Stimulated activated CD4-positive, alpha-beta T cell treated with anti-CD3 and anti-CD28 coated beads, Interleukin-2, amount 100 ng/mL, for 48 hours (primary cell): ENCODE data around the gene ATP5F1D.
A peak's percentile ranks its signal among the peaks of the same experiment; 100 is the strongest.
"Not testable (repeated sequence)": the region's sequence is repeated elsewhere in the genome, so short reads cannot be mapped to it uniquely, and the experiment has no call there.

Experiments
- DNase-seq, 2 donors: peaks; one replicate each; pipeline ENCODE4 v3.0.0-alpha.2; 2020

ATP5F1D gene

DNA sequence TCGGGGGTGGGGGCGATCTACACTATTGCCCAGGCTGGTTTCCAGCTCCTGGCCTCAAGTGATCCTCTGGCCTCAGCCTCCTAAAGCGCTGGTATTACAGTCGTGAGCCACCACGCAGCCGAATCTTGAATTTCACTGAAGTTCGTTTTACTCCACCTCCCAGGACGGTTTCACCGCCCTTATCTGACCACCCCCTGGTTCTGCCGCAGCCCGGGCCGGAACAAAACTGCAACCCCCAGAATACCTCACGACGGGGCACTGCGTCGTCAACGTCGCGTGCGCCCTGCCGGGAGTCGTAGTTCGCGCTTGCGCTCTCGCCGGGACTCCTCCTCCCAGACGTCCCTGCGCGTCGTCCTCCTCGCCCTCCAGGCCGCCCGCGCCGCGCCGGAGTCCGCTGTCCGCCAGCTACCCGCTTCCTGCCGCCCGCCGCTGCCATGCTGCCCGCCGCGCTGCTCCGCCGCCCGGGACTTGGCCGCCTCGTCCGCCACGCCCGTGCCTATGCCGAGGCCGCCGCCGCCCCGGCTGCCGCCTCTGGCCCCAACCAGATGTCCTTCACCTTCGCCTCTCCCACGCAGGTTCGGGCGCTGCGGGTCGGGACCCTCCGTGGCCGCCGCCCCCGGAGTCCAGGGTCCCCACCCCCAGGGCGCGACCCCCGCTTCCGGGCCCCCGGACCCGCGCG lies at the start of gene ATP5F1D:
TSS of gene ATP5F1D (plus strand) at position 335 of the 679 bp plus-strand sequence. CDS start at position 435, 100 bp downstream.
- peak; percentile 87 to 98 for DNase-seq

GRCh38 chr19:1199531-1199930 lies 42.0 kb upstream of the ATP5F1D start:
- no peak for DNase-seq

GRCh38 chr19:1200614-1201013 lies 40.9 kb upstream of the ATP5F1D start:
- DNase-seq, result not testable (repeated sequence)

DNA sequence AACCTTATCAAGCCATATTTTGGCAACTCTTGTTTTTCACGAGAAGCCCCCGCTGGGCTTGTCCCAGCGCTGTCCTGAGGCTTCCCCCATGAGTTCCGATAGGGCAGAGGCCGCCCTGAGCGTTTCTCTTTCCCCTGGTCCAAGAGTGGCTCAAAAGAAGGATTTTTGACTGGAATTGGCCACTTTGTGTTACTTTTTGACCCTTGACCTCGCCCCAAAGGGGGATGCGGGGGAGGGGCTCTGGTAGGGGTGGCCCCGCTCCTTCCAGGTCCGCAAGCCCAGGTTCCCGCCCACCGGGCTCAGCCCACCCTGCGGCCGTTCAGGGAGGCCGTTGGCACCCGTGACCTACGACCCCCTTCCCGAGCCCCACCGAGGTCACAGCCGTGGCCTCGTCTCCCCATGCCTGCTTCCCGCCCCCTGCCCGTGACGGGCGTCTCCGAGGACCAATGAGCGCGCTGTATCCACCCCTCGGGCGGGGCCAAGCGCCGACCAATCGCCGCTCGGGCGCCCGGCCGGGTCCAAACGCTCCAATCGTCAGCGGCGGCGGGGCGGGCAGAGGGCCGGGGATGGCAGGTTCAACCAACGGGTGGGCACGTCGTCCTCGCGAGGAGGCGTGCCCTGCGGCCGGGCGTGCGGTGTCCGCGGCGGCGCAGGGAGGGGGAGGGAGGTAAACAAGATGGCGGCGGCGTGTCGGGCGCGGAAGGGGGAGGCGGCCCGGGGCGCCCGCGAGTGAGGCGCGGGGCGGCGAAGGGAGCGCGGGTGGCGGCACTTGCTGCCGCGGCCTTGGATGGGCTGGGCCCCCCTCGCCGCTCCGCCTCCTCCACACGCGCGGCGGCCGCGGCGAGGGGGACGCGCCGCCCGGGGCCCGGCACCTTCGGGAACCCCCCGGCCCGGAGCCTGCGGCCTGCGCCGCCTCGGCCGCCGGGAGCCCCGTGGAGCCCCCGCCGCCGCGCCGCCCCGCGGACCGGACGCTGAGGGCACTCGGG lies 36.1 kb upstream of the ATP5F1D start, which contains the start of gene STK11:
TSS of gene STK11 (plus strand) at position 665 of the 986 bp plus-strand sequence. CDS start 1,136 bp downstream, outside the sequence.
- peak; percentile 100 for DNase-seq

DNA sequence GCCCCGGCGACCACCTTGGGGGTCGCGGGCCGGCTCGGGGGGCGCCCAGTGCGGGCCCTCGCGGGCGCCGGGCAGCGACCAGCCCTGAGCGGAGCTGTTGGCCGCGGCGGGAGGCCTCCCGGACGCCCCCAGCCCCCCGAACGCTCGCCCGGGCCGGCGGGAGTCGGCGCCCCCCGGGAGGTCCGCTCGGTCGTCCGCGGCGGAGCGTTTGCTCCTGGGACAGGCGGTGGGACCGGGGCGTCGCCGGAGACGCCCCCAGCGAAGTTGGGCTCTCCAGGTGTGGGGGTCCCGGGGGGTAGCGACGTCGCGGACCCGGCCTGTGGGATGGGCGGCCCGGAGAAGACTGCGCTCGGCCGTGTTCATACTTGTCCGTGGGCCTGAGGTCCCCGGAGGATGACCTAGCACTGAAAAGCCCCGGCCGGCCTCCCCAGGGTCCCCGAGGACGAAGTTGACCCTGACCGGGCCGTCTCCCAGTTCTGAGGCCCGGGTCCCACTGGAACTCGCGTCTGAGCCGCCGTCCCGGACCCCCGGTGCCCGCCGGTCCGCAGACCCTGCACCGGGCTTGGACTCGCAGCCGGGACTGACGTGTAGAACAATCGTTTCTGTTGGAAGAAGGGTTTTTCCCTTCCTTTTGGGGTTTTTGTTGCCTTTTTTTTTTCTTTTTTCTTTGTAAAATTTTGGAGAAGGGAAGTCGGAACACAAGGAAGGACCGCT lies 35.2 kb upstream of the ATP5F1D start:
- DNase-seq, result no peak

DNA sequence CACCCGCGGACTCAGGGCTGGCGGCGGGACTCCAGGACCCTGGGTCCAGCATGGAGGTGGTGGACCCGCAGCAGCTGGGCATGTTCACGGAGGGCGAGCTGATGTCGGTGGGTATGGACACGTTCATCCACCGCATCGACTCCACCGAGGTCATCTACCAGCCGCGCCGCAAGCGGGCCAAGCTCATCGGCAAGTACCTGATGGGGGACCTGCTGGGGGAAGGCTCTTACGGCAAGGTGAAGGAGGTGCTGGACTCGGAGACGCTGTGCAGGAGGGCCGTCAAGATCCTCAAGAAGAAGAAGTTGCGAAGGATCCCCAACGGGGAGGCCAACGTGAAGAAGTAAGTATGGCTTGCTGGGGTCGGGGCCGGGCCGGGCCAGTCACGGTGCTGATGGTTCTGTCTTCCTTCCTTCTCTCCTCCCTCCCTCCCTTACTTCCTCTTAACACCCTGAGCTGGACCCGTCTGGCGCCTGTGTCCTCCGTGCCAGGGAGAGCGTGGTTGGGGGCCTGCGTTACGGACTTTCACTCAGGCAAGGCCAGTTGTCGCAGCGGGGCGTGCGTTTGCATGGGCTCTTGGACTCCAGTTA lies 34.6 kb upstream of the ATP5F1D start:
- peak in 1 of 2 donors; percentile 21 for DNase-seq

DNA sequence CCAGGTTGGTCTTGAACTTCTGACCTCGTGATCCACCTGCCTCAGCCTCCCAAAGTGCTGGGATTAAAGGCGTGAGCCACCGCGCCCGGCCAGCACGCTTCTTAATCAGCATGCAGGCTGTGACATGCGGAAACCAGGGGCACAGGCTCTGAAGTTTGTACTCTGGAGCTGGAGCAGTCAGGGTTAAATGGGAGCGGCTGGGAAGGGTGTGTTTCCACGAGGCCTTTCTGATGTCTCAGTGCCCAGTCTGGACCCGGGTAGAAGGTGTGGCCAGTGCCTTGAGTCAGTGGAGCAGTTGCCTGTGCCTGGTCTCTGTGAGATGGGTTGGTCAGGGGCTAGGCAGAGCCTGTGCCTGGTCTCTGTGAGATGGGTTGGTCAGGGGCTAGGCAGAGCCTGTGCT lies 32.7 kb upstream of the ATP5F1D start:
- not testable (repeated sequence) for DNase-seq

DNA sequence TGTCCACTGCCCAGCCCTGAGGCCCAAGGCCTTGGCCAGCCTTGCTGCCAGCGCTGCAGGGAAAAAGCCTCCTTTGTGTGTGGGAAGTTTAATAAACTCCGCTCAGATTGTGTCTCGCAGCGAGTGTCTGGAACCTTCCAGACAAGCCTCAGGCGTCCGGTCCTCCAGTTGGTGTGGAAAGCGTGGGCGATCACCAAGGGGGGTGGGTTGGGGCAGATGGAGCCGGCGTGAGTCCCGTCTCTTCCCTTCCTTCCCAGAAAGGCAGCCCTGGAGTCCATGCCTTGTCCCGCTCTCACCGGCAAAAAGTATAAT lies 31.4 kb upstream of the ATP5F1D start:
- no peak for DNase-seq

- no peak for DNase-seq
Measured at GRCh38 chr19:1211494-1212234, 29.9 kb upstream of the ATP5F1D start.

GRCh38 chr19:1213391-1214286 lies 27.9 kb upstream of the ATP5F1D start:
- no peak for DNase-seq

- no peak for DNase-seq
Measured at GRCh38 chr19:1214299-1214861, 27.2 kb upstream of the ATP5F1D start.

- DNase-seq, result no peak
Measured at GRCh38 chr19:1214862-1215731, 26.5 kb upstream of the ATP5F1D start.

DNA sequence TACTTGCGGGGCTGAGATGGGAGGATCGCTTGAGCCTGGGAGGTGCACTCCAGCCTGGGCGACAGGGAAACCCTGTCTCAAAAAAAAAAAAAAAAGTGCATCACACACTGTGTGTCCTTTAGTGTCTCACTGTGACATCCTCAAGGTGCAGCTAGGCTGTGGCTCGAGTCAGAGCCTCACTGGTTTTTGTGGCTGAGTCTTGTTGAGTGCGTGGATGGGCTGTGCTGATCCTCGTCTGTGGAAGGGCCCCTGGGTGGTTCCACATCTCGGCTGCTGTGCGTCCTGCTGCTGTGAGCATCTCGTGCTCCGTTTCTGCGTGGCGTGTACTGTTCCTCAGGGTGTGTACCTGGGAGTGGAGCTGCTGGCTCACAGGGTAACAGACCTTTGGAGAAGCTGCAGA lies 24.8 kb upstream of the ATP5F1D start:
- no peak for DNase-seq

- DNase-seq, result no peak
Measured at GRCh38 chr19:1217366-1217765, 24.2 kb upstream of the ATP5F1D start.

GRCh38 chr19:1218751-1219567 lies 22.6 kb upstream of the ATP5F1D start:
- no peak for DNase-seq

DNA sequence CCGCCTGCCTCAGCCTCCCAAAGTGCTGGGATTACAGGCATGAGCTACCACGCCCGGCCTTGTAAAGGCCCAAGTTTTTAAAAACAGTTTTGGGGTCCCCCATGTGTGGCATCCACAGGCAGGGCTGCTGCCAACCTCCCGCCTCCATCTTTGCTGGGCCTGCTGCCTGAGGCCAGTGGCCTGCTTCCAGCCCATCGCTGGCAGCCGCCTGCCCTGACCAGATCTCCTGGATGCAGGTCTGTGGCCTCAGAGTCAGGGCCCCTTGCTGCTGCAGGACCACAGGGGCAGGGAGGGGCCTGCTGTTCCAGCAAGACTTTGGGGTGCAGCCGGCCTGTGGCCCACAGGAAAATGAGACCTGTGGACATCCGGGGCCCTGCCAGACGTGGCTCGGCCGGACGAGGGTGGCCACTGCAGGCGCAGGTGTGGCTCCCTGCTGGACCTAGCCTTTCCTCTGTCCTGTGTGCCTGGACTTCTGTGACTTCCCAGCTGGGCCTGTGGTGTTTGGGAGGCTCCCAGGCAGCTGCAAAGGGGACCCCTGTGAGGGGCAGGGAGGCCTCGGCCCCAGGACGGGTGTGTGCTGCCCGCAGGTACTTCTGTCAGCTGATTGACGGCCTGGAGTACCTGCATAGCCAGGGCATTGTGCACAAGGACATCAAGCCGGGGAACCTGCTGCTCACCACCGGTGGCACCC lies 21.6 kb upstream of the ATP5F1D start:
- DNase-seq, result no peak

DNA sequence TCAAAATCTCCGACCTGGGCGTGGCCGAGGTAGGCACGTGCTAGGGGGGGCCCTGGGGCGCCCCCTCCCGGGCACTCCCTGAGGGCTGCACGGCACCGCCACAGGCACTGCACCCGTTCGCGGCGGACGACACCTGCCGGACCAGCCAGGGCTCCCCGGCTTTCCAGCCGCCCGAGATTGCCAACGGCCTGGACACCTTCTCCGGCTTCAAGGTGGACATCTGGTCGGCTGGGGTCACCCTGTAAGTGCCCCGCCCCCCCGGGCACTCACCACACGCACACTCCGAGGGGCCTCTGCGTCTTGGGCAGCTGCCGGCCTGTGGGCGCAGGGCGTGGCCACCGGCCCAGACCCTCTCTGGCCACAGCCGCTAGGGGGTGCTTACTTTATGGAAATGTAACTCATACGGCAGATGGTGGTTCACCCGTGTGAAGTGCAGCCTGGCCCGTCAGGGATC lies 21.0 kb upstream of the ATP5F1D start:
- no peak for DNase-seq
